Activated CD4-positive, alpha-beta T cell treated with anti-CD3 and anti-CD28 coated beads, Interleukin-2, amount 50 U/mL, for 16 hours (primary cell): ENCODE data around the gene FBP2.
A peak's percentile ranks its signal among the peaks of the same experiment; 100 is the strongest.

Experiments used
- DNase-seq: peaks from one replicate; pipeline ENCODE4 v3.0.0-alpha.2; 2020

Gene FBP2

DNA sequence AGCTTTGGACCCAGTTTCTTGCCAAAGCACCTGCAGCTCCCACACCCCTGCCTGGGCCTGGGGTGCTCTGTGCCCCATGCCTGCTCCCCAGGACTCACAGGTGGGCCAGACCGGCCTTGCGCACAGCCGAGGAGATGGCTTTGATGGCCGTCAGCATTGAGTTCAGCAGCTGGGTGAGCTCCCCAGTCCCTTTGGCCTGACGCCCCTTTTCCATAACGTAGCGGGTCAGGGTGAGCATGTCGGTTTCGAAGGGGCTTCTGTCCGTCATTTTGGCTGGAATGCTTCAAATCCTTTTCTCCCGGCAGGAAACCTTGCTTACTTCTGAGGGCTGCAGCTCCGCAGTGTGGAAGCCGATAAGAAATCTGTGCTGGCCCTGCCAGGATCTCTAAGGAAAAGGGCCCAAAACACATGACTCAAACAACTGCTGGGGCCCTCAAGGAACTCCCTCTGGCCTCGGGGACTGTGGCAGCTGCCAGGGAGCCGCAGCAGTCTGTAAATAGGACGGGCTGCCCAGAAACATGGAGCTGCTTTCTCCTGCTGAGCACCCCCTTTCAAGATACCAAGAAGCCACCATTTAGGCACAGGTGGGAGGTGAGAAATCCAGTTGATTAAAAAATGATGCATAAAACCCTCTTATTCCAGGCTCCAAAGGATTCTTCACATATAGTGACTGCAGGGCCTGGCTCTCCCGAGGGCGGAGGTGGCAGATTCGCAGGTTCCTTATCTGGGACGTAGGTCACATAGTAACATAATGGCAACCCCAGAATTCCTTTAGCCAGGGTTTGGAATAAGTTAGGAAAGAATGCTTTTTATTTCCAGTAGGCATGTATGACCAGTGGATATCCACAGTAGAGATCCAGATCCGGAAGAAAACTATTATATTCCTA, at the start of gene FBP2:
FBP2 (minus strand) TSS at position 366 of the 887 bp plus-strand sequence; CDS start at position 268, 98 bp downstream.
- DNase-seq, result no peak

DNA sequence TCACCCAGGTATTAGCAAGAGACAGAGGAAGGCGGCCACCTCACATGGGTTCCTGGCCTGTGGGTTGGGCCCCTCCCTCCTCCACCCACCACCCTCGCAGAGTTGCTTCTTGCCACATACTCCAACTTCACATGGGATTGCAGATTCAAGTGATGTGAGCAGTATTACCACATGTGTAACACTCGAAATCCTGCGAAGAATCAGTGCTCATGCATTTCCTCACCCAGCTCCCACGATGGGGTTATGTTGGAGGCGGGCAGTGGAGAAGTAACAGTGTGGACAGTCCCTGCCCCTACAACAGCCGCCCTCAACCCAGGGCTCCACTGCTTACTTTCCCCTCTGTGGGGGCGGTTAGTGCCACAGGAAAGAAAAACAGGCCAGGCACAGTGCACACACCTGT, 49.6 kb upstream of the FBP2 start:
- no peak for DNase-seq

DNA sequence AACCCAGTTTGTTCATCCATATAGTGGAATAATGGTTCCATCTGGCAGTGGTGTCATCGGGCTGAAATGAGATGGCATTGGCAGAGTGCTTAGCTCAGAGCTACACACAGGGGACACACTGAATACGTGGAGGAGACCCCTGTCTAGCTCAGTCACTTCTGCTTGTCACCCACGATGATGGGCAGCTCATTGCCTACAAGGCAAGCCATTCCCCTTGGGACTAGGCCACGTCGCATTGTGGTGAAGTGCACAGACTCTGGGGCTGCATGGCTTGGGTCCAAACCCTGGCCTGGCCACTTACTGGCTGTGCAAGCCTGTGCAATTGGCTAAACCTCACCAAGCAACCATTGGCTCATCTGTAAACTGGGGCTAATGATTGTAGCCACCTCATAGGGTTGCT, 48.9 kb upstream of the FBP2 start:
- DNase-seq, result no peak

DNA sequence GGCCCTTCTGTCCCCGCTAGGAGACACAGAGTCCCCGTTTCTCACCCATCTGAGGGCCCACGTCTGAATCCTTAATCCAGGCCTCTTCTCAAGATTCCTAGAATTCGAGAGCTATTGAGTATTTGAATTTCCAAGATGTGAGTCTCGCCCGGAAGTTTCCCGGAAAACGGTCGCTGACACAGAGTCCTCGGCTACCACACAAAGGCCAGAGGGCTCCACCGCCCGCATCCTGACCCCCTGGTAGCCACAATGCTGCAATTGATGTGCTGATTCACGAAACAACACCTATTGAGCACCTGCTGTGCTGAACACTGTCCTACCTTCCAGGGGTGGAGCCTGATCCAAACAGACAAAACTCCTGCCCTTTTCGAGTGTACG, 46.4 kb upstream of the FBP2 start:
- no peak for DNase-seq

DNA sequence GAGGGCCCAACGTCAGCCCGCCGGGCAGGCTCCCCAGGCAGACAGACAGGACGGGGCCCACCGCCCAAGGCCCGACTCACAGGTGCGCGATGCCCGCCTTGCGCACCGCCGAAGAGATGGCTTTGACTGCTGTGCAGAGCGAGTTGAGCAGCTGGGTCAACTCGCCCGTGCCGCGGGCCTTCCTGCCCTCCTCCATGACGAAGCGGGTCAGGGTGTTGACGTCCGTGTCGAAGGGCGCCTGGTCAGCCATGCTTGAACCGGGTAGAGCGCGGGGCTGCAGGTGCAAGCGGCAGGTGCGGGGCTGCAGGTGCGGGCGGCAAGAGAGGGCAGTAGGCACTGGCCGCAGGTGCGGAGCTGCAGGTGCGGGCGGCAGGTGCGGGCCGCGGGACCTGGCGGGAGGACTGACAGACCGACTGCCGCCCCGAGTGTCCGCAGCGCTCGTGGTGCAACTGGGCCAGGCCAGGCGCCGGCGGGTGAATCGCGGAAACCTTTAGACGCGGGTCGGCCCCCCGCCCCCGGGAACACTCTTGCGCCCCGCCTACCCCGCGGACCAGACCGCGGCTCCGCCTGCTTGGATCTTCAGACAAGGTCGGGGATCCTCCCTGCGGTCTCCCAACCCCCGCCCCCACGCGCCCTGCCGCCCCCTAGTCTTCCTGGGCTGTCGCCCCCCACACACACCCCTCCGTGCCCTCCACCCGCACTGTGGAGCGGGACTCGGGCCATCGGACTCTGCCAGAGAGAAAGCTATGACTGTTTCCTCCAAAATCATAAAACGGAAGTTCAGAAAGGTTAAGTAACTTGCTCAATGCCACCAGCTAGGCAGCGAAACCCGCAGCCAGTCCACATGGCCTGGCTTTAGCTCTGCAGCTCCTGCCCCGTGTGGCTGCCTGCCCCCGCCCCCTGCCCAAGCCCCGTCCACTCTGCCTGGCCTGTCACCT, 45.7 kb upstream of the FBP2 start, which contains the start of gene FBP1:
FBP1 (minus strand) TSS at position 458 of the 938 bp plus-strand sequence; CDS start at position 250, 208 bp downstream.
- peak; percentile 31 for DNase-seq

DNA sequence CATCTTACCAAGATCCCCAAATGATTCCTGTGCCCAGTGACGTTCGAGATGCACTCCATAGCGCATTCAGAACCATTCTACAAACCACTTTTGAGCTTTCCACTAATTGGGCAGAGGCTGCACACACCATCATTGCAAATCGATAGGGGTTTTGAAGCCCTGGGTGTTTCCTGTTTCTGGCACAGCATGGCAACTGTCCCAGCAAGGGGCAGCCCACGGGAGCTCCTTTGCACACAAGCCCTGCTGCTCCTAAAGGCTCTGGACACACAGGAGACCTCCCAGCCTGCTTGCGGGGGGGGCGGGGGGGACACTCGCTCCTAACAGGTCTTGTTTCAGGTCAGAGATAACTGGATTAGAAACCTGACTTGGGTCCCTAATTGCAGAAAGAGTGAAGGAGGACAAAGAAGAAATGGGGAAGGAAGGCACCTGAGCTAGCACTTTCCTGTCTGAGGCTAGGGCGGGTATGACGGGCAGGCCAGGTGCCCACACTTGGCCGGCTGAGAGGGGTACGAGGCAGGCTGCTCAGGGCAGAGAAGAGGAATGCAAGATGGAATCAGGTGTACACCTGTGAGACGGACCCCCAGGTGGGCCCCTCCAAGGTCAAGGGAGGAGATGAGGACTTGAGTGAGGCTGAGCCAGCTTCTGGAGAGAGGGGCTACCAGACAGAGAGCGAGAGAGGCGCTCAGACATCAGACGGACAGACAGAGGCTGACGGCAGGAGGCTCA, 44.9 kb upstream of the FBP2 start:
- DNase-seq, result no peak

DNA sequence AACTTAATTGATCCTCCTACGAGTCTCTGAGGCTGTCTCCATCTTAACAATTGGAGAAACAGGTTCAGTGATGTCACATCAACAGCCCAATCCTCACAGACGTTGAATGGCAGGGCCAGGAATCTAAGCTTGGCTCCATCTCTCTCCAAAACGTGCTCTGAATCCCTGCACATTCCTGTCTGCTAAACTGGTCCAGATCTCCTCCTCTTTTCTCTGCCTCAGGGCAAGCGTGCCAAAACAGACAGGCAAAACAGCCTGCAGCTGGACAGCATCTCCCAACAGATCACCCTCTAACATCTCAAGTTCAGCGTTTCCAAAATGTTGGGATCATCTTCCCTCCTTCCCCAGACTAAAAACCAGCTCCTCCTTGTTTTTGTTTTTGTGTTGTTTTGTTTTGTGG, 39.1 kb upstream of the FBP2 start:
- no peak for DNase-seq

DNA sequence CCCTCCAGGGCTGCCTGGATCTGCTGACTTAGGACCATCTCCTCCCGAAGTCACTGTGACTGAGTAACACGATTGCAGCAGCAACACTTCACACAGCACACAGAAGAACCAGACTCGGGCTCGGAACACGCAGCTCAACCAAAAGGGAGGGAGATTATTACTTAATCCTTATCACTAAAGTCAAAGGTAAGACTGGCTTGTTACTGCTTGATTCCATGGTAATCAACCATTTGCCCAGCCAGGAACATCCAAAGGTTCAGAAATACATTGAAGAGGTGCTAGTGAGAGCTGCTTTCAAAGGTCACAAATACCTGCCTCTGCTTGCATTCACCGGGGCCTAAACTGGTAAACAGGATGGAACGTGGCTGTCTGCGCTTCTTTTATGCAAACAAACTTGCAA, 38.0 kb upstream of the FBP2 start:
- DNase-seq, result no peak

DNA sequence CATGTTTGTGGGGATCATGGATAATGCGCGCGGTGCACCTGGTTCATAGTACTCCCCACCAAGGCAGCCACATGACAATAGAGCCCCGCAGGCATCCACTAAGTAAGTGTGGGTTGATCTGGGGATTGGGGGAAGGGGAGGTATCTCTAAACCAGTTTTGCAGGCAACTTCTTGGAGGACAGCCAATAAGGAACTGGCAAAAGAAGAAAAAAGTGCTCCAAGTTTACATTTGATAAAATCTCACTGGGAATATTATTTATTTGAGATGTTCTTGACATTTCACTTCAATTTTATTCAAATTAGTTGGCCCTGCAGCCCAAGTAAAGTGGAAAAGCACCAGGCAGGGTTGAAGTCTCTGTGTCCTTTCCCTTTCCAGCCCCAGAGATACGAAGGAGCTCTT, 37.2 kb upstream of the FBP2 start:
- DNase-seq, result no peak

DNA sequence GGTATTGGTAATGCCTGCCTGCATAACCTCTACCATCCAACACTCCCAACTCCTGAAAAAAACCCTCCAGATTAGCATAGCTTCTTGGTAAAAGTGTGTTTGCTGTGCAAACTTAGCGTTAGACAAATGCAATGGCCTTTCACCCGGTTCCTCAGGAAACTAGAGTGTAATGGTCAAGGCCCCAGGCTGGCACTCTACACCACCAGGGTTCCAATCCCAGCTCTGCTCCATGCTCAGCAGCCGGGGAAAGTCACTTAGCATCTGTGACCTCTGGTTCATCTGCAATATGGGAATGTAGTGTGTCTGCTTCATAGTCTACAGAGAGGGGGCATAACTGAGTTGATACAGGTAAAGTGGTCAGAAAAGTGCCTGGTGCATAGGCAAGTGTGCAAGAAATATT, 36.7 kb upstream of the FBP2 start:
- no peak for DNase-seq

DNA sequence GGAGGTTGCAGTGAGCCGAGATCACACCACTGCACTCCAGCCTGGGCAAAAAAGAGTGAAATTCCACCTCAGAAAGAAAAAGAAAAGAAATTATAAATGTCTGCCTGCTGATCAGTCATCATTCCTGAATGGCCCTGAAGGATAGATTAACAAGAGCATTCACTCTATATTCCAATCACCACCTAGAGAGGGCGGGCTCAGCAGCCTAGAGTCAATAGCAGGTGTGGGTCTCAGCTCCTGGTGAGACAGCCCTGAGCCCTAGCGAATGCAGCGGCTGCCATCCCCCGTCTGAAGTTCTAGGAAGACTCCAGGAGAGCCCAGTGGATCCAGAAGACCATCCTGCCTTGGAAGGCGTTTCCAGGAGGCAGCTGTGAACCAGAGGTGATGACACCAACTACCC, 33.7 kb upstream of the FBP2 start:
- no peak for DNase-seq

DNA sequence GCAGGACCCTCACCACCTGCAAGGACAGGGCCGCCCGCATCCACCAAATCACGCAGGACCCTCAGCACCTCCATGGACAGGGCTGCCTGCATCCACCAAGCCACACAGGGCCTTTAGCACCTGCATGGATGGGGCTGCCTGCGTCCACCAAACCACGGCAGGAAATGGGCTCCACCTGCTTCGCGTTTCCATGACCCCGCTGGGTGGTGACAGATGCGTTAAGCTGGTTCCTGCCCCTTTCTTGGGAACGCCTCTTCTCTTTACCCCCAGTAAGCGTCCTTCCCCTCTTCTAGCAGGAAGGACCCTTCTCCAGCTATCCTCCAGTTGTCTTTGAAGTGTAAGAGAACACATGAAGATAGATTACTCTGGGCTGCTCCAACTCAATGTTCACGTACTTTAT, 32.2 kb upstream of the FBP2 start:
- no peak for DNase-seq

DNA sequence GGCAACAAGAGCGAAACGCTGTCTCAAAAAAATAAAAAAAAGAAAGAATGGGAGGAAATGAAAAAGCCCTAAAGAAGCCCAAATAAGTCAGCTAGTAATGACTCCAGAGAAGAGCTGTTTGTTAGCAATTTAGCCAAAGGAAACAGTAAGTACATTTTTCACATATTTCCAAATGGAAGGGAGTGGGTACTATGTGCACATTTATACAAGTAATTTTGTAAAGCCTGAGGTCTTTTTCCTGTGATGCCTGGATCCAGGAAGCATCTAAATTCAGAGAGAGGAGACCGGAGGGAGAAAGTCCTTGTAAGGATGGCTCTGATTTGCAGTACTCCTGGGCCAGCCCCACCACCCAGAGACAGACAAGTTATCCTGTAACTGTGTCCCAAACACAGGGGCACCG, 31.0 kb upstream of the FBP2 start:
- no peak for DNase-seq

DNA sequence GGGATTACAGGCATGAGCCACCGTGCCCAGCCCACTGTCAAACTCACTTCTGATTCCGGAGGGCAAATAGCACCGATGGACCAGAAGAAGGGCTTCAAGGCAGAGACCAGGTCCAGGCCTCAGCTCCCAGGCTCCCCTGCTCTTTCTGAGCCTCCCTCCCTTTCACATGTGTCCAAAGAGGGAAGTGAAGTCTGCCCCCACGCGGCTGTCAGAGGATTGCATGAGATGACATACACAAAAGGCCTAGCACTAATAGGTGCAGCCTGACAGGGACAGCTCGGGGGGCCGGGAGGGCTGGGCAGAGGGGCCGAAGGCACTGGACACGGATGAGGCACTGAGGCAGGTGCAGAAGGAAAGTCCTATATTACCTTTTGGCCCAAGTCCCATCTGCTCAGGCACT, 29.6 kb upstream of the FBP2 start:
- peak; percentile 26 for DNase-seq

DNA sequence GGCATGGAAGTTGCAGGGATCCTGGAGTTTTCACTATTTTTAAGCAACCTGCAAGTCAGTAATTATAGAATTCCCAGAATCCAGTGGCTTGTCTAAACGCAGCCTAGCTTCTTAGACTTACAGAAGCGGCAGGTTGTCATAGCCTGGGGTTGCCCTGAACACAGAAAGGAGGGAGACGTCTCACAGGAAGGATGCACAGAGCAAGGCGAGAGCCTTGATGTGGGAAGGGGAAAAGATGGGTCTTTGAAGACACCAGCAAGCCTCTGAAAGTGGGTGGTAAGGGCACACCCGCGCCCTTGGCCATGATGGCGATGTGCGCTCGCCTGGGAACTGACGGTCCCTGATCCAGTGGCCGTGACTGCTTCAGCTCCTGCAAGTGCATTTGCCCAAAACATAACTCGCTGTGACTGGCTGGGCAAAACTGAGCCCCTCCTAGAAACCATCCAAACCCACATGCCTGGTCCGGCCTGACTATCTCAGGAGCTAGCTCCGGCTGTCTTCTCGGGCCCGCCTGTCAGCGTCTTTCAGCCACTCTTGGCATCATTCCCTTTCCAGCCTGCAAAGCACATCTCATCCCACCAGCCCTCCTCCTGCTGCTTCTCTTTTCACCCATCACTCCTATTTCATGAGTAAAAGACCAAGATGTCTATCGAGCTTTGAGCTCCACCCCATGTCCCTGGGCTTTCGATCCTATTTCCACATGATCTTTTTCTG, 28.6 kb upstream of the FBP2 start:
- no peak for DNase-seq

DNA sequence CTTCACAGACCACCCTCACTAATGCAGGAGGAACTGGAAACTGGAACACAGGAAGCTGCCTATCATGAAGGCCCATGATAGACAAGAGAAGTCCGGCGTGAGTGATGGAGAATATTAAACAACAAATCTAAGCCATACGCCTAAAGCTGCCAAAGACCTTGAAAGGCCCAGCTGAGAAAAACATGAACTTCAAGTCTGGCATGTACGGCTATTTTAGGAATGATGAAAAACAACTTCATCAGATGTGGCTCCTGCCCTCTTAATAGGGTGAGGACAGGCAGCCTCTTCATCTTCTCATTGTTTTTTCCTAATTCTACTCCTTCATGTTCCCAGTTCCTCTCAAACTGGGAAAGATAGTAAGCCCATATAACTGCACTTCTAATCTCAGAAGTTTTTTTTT, 25.4 kb upstream of the FBP2 start:
- no peak for DNase-seq

DNA sequence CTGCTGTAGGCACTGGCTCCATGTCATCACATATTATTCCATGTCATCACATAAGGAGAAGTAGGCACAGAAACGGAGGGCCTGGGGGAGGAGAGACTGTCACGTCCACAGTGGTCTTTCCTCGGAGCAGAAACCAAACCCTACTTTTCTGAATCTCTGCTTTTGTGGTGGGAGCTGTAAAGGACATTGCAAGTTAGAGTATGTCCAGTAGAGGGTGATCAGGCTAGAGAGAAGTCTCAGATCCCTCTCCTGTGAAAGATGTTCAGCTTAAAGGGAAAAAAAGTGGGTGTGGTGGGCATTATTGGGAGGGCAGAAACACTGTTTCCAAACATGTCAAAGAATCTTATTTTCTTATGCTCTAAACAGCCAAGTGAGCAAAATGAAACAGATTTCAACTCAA, 19.4 kb upstream of the FBP2 start:
- DNase-seq, result no peak

DNA sequence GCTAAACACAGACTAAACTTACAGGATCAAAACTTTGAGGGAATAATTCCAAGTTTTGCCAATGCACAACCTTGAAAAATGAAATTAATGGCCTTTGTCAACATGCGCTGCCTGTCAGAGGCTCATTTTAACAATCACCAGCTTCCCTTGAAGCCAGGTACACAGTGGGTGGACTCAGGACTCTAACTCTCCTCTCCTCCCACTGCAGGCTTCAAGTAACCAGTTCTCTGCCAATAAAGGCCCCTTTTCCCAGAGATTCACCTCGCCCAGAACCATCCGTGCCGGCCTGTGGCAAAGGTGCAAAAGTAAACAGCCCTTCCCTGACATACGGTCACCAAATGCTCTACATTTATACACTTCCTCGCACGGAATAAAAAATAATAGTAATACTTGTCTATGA, 18.4 kb upstream of the FBP2 start:
- no peak for DNase-seq

DNA sequence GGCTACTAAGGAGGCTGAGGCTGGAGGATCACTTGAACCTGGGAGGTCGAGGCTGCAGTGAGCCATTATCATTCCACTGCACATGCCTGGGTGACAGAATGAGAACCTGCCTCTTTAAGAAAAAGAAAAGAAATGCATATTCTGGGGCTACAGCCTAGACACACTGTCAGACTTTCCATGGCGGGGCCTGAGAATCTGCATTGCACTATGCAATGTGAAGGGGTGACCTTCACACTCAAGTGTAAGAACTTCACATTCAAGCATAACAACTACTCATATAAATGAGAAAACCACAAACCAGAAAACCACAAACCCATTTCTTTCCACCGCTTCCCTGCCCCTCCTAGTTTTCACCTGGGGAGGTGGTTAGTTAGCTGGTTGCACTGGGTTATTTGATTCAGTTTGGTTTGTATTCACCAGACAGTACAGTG, 18.0 kb upstream of the FBP2 start:
- DNase-seq, result peak; percentile 34

DNA sequence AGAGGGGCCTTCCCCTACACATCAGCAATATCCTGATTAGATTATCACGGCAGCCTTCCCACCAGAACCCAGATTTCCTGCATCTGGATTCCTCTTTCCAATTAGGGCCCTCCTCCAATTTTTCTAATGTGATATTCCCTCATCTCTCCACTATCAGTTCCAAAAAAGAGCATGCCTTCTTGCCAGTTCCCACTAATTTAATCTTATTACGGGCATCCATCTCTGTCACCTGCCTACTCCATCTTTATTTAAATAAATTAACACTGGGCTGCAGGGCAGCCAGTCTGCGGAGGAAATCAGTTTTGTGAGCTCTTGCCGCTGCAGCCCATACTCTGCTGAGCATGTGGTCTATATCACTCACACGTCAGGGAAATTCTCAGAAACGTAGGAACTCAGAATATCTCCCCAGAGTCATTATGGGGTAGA, 16.6 kb upstream of the FBP2 start:
- no peak for DNase-seq

DNA sequence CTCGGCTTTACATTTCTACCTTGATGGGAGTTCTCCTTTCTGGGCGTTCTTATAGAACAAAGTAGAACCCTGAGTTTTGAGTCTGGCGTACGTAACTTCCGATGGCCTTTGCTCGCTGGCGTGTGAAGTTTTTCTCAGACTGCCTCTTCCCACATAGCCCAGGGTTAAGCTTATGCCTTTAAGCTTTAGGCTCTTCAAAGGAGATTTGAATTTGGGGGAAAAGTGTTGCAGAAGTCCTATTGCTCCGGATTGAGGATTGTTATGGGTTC, 13.7 kb upstream of the FBP2 start:
- no peak for DNase-seq

DNA sequence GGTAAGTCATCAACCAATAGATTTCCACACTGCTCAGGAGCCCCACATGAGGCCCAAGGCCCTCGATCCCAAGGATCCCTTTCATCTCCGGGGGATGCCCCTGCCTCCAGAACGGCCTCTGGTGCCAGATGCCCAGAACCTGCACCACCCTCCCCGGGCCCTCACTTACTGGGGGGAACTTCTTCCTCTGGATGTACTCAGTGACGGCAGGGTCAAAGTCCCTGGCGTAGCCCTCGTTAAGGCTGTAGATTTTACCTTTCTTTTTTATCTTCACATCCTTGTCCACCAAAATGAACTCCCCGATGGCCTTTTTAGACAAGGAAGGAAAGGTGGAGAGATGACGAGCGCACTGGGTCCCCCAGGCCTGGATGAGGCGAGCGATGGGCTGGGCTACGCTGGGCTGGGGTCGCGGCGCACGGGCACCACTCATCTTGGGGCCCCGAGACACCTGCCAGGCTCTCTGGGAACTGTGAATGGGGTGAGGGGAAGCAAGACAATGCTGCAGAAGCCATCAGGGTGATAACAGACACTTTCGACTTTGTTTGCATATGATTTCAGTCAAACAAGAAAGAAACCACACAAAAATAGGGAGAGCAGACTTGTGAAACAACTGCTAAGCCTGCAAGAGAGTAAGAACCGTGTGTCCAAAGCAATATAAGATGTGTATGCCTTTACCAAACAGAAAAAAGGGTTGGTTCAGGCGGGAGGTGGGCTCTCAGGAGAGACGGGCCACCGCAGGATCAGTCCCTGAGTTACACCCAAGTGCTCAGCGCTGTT, 13.2 kb upstream of the FBP2 start:
- no peak for DNase-seq
